Heart left ventricle (tissue), 16 donors: ENCODE data around the gene REV3L. TPM values are rescaled to one million over a fixed set of nuclear protein-coding genes. Genes with fewer than 3 reads are reported as not detected.
A peak's percentile ranks its signal among the peaks of the same experiment; 100 is the strongest.

Source experiments
- ATAC-seq, 4 donors: fragments of 200-7000 bp; cut with Tn5 transposase; one replicate each; pipeline ENCODE4 v1.9.1; 2020 to 2022; ENCODE audit warnings: moderate library complexity in 4 of 4, mild to moderate bottlenecking in 3 of 4, moderate number of reproducible peaks in 1 of 4
- DNase-seq, 5 donors: peaks; one replicate each; pipeline ENCODE4 v3.0.0-alpha.2; 2020
- H3K27ac ChIP-seq, 12 donors: fragments of 200-600 bp; sonication (generic) in 4 of 12; one replicate each; pipeline versions ENCODE4 v1.5.0 to v1.8.0; 2016 to 2022; ENCODE audit warnings: mild to moderate bottlenecking in 2 of 12
- H3K27me3 ChIP-seq, 9 donors: fragments of 200-600 bp; sonication (generic) in 2 of 9; one replicate each; pipeline versions ENCODE4 v1.5.1 to v1.8.0; 2016 to 2022; ENCODE audit warnings: mild to moderate bottlenecking in 3 of 9
- H3K36me3 ChIP-seq, 9 donors: fragments of 200-600 bp; sonication (generic) in 2 of 9; one replicate each; pipeline versions ENCODE4 v1.5.0 to v1.8.0; 2018 to 2022; ENCODE audit warnings: mild to moderate bottlenecking in 2 of 9
- H3K4me1 ChIP-seq, 12 donors: fragments of 200-600 bp; sonication (generic) in 4 of 12; one replicate each; pipeline versions ENCODE4 v1.5.0 to v1.8.0; 2016 to 2022; ENCODE audit warnings: mild to moderate bottlenecking in 3 of 12
- H3K4me3 ChIP-seq, 12 donors: fragments of 200-600 bp; sonication (generic) in 4 of 12; one replicate each; pipeline versions ENCODE4 v1.5.0 to v1.8.0; 2017 to 2022; ENCODE audit warnings: mild to moderate bottlenecking in 9 of 12, moderate library complexity in 4 of 12
- H3K9me3 ChIP-seq, 12 donors: fragments of 200-600 bp; sonication (generic) in 4 of 12; one replicate each; pipeline versions ENCODE4 v1.5.0 to v1.8.0; 2016 to 2022; ENCODE audit warnings: mild to moderate bottlenecking in 1 of 12
- CTCF ChIP-seq, 12 donors: fragments of 200-600 bp; sonication (generic) in 4 of 12; IDR thresholded peaks; one replicate each; pipeline versions ENCODE4 v1.5.0 to v1.8.0; 2018 to 2022; ENCODE audit warnings: antibody characterized with exemption in 12 of 12, mild to moderate bottlenecking in 5 of 12
- POLR2A ChIP-seq, 2 donors: fragments of 450-650 bp; IDR thresholded peaks; one replicate each; pipeline ENCODE4 v1.6.1; 2017; ENCODE audit warnings: antibody characterized with exemption in 2 of 2, mild to moderate bottlenecking in 2 of 2, moderate library complexity in 2 of 2
- WGBS, 4 donors: extraction: QIAGEN DNeasy Blood & Tissue Kit in 2 of 4; methylation state at CpG; one replicate each; pipeline versions ENCODE4 v1.1.5 to v1.1.7; 2013 to 2018; 5-methylcytosine and 5-hydroxymethylcytosine counted together
- intact Hi-C, 10 donors: fragments of 100-400 bp; cut with DNase I; formaldehyde crosslinking; loops; one replicate each; pipeline versions ENCODE4 v1.11.1 to v1.14.2; 2022
- polyA plus RNA-seq, 2 donors: library from polyadenylated mRNA; stranded (reverse); fragments of 200-250 nt; gene quantifications; one replicate each; pipeline ENCODE4 v1.2.3, GENCODE V29; 2013
- total RNA-seq, 9 donors: library from RNA; depleted of rRNA in 2 of 9; stranded (reverse); fragments of >200 nt in 2 of 9; fragmentation: NEBNext Ultra II Directional in 3 of 9; extraction: Animal tissue kit (Norgen Biotek cat#: 25700) in 3 of 9; gene quantifications; one replicate each; pipeline versions ENCODE4 v1.1.0 to v1.2.4, GENCODE V29; 2016 to 2023
- donor health status: ischemic (EF 13 %, LVEDD 7.1; RV severe dilation, severe dysfunction).
- donor health status: healthy with polysubstance abuse.
- donor health status: DM: no; HTN: yes; CAD: no.
- donor health status: DM: no; HTN: no; CAD: no.
- donor health status: ischemic (EF 25% LVEDD 6.9; RV normal size, moderate dysfunction).
- donor health status: ischemic (EF 25% LVEDD 5.7; RV mildly dilated, moderate dysfunction).
- donor health status: healthy.
- donor health status: DM: yes; HTN: yes; CAD: no.
- donor health status: ischemic (EF 35%, LVEDD 5.7; RV mildly dilated, moderate dysfunction).
- donor health status: nonischemic (EF 11% LVEDD 7.7; RV severe dilation, severe dysfunction).
- donor health status: DM: yes; HTN: yes; CAD: no.
- donor health status: PGD.
- donor health status: ischemic (EF 29% LVEDD 5.4; RV normal size, mild dysfunction).
- donor health status: nonischemic (EF 23%, LVEDD 6.1; RV moderate dilation, normal function).

Gene REV3L
- total and polyA plus RNA-seq, 11 donors, result 6.1 to 20.0 (median 13.0) TPM

GRCh38 chr6:111492499-111492898 is 9.5 kb upstream of the REV3L start:
- no peaks in the 10 kb centered on the region for H3K9me3 ChIP-seq
- TF ChIP-seq CTCF (IDR thresholded peaks at IDR 0.05) (no peak), POLR2A (IDR thresholded peaks at IDR 0.05) (no peak)
- DNase-seq (no peak), ATAC-seq (no peak)
- H3K27me3 ChIP-seq, result no peaks in the 10 kb centered on the region
- H3K4me3 ChIP-seq, result no peak overlapping the region
- H3K27ac ChIP-seq, result no peak overlapping the region
- peaks cover 0 to 7% (median 0%) of the 10 kb centered on the region in 9 donors for H3K36me3 ChIP-seq
- intact Hi-C loops, result no loop called here
- H3K4me1 ChIP-seq, result peaks cover 0 to 30% (median 12%) of the 10 kb centered on the region in 12 donors
- 97 to 99% (median 98%) methylated on average over 2 of the region's 2 CpGs for WGBS, 4 donors

- ATAC-seq, result no peak
- no peaks in the 10 kb centered on the region for H3K27me3 ChIP-seq
- no peaks in the 10 kb centered on the region for H3K9me3 ChIP-seq
- peaks cover 0 to 30% (median 8%) of the 10 kb centered on the region in 12 donors for H3K4me1 ChIP-seq
- no peak overlapping the region for H3K4me3 ChIP-seq
- no peak overlapping the region for H3K27ac ChIP-seq
- TF ChIP-seq POLR2A (IDR thresholded peaks at IDR 0.05), result no peak
- TF ChIP-seq CTCF (IDR thresholded peaks at IDR 0.05), result no peak
- intact Hi-C loops, result no loop called here
- no peak for DNase-seq
- 78 to 99% (median 97%) methylated on average over 3 of the region's 3 CpGs for WGBS, 4 donors
- peaks cover 0 to 7% (median 0%) of the 10 kb centered on the region in 9 donors for H3K36me3 ChIP-seq
Observed at GRCh38 chr6:111490067-111490466, 7.0 kb upstream of the REV3L start.

- TF ChIP-seq CTCF (IDR thresholded peaks at IDR 0.05) (no peak), POLR2A (IDR thresholded peaks at IDR 0.05) (no peak)
- Histone ChIP-seq H3K4me1 (peaks cover 0 to 34% (median 13%) of the 10 kb centered on the region in 12 donors), H3K36me3 (peaks cover 0 to 7% (median 0%) of the 10 kb centered on the region in 9 donors), H3K27ac (peak overlapping the region in 1 of 12 donors; percentile 32), H3K9me3 (no peaks in the 10 kb centered on the region), H3K27me3 (no peaks in the 10 kb centered on the region), H3K4me3 (no peak overlapping the region)
- DNase-seq (no peak), ATAC-seq (no peak)
- WGBS, 4 donors, result 80 to 87% (median 84%) methylated on average over 1 of the region's 1 CpG
- intact Hi-C loops, result loop anchor here in 5 of 10 donors (5.0 to 10.0 kb wide), 5 partner anchors 50 to 157 kb away; partner anchors contain the start of gene TRAF3IP2 (in 2 of the 5)
Observed at GRCh38 chr6:111487661-111488060, 4.6 kb upstream of the REV3L start.

GRCh38 chr6:111486921-111487320 is 3.9 kb upstream of the REV3L start:
- peak overlapping the region in 1 of 12 donors; percentile 32 for H3K27ac ChIP-seq
- H3K36me3 ChIP-seq, result peaks cover 0 to 7% (median 0%) of the 10 kb centered on the region in 9 donors
- no peak overlapping the region for H3K4me3 ChIP-seq
- 93 to 100% (median 98%) methylated on average over 1 of the region's 1 CpG for WGBS, 4 donors
- no peaks in the 10 kb centered on the region for H3K27me3 ChIP-seq
- TF ChIP-seq CTCF (IDR thresholded peaks at IDR 0.05) (no peak), POLR2A (IDR thresholded peaks at IDR 0.05) (no peak)
- no peak for DNase-seq
- peaks cover 0 to 34% (median 13%) of the 10 kb centered on the region in 12 donors for H3K4me1 ChIP-seq
- intact Hi-C loops, result loop anchor here in 5 of 10 donors (5.0 to 10.0 kb wide), 5 partner anchors 50 to 158 kb away; partner anchors contain the start of gene TRAF3IP2 (in 2 of the 5)
- no peak for ATAC-seq
- no peaks in the 10 kb centered on the region for H3K9me3 ChIP-seq
